ENCODE data around the gene PTK7.

DNA sequence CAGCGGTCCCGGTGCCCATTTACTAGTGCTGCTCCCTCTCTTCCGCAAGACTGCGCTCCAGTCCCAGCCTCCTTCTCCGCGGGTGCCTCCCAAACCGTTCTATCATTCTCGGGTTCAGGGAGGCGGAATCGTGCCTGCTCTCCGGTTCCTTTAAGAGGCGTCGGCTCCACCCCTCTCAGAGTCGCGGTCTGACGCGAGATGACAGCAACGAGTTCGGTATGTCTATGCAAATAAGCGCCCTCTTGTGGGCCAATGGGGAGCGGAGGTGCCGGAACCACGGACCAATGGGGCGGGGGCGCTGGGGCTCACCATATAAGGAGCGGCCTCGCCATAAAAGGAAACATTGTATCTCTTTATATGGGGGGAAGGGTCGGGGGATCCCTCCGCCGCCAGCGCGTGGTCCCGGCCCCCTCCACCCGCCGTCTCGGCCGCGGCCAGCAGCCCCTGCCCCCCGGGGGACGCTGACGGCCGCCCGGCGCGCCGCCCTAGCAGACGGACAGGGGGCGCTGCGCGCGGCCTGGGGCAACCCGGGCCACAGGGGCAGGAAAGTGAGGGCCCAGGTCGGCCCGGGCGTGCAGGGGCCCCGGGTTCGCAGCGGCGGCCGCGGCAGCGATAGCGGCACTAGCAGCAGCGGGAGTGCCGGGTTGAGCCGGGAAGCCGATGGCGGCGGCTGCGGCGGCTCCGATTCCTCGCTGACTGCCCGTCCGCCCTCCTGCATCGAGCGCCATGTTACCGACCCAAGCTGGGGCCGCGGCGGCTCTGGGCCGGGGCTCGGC lies 95.0 kb downstream of the PTK7 start, which contains the start of gene SRF:
- TF ChIP-seq, protein P1, sequence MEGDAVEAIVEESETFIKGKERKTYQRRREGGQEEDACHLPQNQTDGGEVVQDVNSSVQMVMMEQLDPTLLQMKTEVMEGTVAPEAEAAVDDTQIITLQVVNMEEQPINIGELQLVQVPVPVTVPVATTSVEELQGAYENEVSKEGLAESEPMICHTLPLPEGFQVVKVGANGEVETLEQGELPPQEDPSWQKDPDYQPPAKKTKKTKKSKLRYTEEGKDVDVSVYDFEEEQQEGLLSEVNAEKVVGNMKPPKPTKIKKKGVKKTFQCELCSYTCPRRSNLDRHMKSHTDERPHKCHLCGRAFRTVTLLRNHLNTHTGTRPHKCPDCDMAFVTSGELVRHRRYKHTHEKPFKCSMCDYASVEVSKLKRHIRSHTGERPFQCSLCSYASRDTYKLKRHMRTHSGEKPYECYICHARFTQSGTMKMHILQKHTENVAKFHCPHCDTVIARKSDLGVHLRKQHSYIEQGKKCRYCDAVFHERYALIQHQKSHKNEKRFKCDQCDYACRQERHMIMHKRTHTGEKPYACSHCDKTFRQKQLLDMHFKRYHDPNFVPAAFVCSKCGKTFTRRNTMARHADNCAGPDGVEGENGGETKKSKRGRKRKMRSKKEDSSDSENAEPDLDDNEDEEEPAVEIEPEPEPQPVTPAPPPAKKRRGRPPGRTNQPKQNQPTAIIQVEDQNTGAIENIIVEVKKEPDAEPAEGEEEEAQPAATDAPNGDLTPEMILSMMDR (IDR thresholded peaks at IDR 0.05): peak; percentile 77 to 97 (median 94)
- TF ChIP-seq POLR2A (IDR thresholded peaks at IDR 0.05): peak in 3 of 4 donors; percentile 54 to 89 (median 63)
